IMR-90 (cell line): ENCODE measurements around the gene MYO5A. TPM values are rescaled to one million over a fixed set of nuclear protein-coding genes. Genes with fewer than 3 reads are reported as not detected.

Source experiments
- ATAC-seq: fragments of 200-7000 bp; cut with Tn5 transposase; 2 replicates; pipeline ENCODE4 v1.9.1; 2020; ENCODE audit warnings: low read depth, mild to moderate bottlenecking, moderate library complexity
- BruUV-seq: library from RNA; stranded (reverse); fragments of 400-500 nt; replicated peaks from 2 replicates; lab custom pipeline; 2021; lab: Mats Ljungman, UMichigan
- CTCF ChIA-PET: fragments of 300-600 bp; formaldehyde crosslinking; extraction: SDS; loops from one replicate; lab custom pipeline; 2021; ENCODE audit warnings: antibody characterized with exemption; lab: Yijun Ruan, JAX
- POLR2A ChIA-PET: fragments of 300-600 bp; sonication (Branson Sonifier 250); formaldehyde crosslinking; loops from one replicate; lab custom pipeline; 2022; ENCODE audit warnings: antibody characterized with exemption; ENCODE audit not compliant: unreplicated experiment; lab: Charles Lee
- DNase-seq: peaks from one replicate; pipeline ENCODE4 v3.0.0; 2013
- H2AFZ ChIP-seq: replicated peaks from 2 replicates; pipeline ENCODE3; 2013; ENCODE audit warnings: low read length, mild to moderate bottlenecking; ENCODE audit not compliant: poor library complexity
- H2AK5ac ChIP-seq: 2 replicates; pipeline ENCODE4 v1.6.1; 2013; ENCODE audit warnings: low read depth, low read length, inconsistent platforms
- H2AK9ac ChIP-seq: replicated peaks from 2 replicates; pipeline ENCODE3; 2013; ENCODE audit warnings: mild to moderate bottlenecking, low read depth, low read length, moderate library complexity; ENCODE audit not compliant: poor library complexity
- H2BK120ac ChIP-seq: 2 replicates; pipeline ENCODE4 v1.6.1; 2013; ENCODE audit warnings: low read depth, low read length, inconsistent platforms
- H2BK15ac ChIP-seq: 3 replicates; pipeline ENCODE4 v1.6.1; 2013; ENCODE audit warnings: low read depth, low read length, inconsistent platforms
- H2BK20ac ChIP-seq: 2 replicates; pipeline ENCODE4 v1.6.1; 2013; ENCODE audit warnings: low read depth, mild to moderate bottlenecking, inconsistent platforms, low read length, moderate library complexity
- H2BK5ac ChIP-seq: 2 replicates; pipeline ENCODE4 v1.6.1; 2013; ENCODE audit warnings: mild to moderate bottlenecking, low read depth, low read length, inconsistent platforms; ENCODE audit not compliant: poor library complexity, severe bottlenecking
- H3K14ac ChIP-seq: replicated peaks from 2 replicates; pipeline ENCODE4 v1.6.1; 2013; ENCODE audit warnings: low read depth, low read length, inconsistent platforms
- H3K18ac ChIP-seq: 2 replicates; pipeline ENCODE4 v1.6.1; 2013; ENCODE audit warnings: low read depth, low read length, control low read depth
- H3K23ac ChIP-seq: 2 replicates; pipeline ENCODE4 v1.6.1; 2013; ENCODE audit warnings: low read depth, low read length, inconsistent platforms
- H3K27ac ChIP-seq: 2 replicates; pipeline ENCODE4 v1.5.1; 2013; ENCODE audit warnings: mild to moderate bottlenecking, control low read depth, low read length; ENCODE audit not compliant: insufficient read depth
- H3K27me3 ChIP-seq: 2 replicates; pipeline ENCODE4 v1.6.1; 2013; ENCODE audit warnings: low read length; ENCODE audit not compliant: control insufficient read depth, insufficient read depth
- H3K36me3 ChIP-seq: 2 replicates; pipeline ENCODE4 v1.6.1; 2013; ENCODE audit warnings: low read length, mixed read lengths; ENCODE audit not compliant: control insufficient read depth, insufficient read depth
- H3K4ac ChIP-seq: 2 replicates; pipeline ENCODE4 v1.6.1; 2013; ENCODE audit warnings: low read depth, low read length, inconsistent platforms
- H3K4me1 ChIP-seq: 2 replicates; pipeline ENCODE4 v1.6.1; 2013; ENCODE audit warnings: low read length, mixed read lengths; ENCODE audit not compliant: control insufficient read depth, insufficient read depth
- H3K4me2 ChIP-seq: 2 replicates; pipeline ENCODE4 v1.6.1; 2013; ENCODE audit warnings: low read depth, mild to moderate bottlenecking, control low read depth, low read length, moderate library complexity
- H3K4me3 ChIP-seq: 2 replicates; pipeline ENCODE4 v1.5.1; 2013; ENCODE audit warnings: low read depth, mild to moderate bottlenecking, control low read depth, low read length, moderate library complexity; ENCODE audit not compliant: insufficient read depth
- H3K56ac ChIP-seq: 2 replicates; pipeline ENCODE4 v1.6.1; 2013; ENCODE audit warnings: low read length, inconsistent platforms; ENCODE audit not compliant: insufficient read depth; ENCODE audit errors: extremely low read depth
- H3K79me1 ChIP-seq, 2 experiments: 2 replicates each; pipeline ENCODE4 v1.6.1; 2013; ENCODE audit warnings: low read length in 2 of 2, inconsistent platforms in 1 of 2, low read depth in 1 of 2
- H3K9ac ChIP-seq: 2 replicates; pipeline ENCODE4 v1.6.1; 2013; ENCODE audit warnings: low read depth, low read length, control low read depth
- H3K9me1 ChIP-seq: 2 replicates; pipeline ENCODE4 v1.6.1; 2013; ENCODE audit warnings: low read length, inconsistent platforms; ENCODE audit not compliant: insufficient read depth
- H3K9me3 ChIP-seq: 2 replicates; pipeline ENCODE4 v1.6.1; 2013; ENCODE audit warnings: low read length; ENCODE audit not compliant: control insufficient read depth, insufficient read depth
- H4K20me1 ChIP-seq: 2 replicates; pipeline ENCODE4 v1.6.1; 2013; ENCODE audit warnings: low read length, inconsistent platforms; ENCODE audit not compliant: insufficient read depth
- H4K5ac ChIP-seq: 2 replicates; pipeline ENCODE4 v1.6.1; 2013; ENCODE audit warnings: mild to moderate bottlenecking, low read depth, low read length, control low read depth
- H4K8ac ChIP-seq, 2 experiments: 2 replicates each; pipeline ENCODE4 v1.6.1; 2013; ENCODE audit warnings: low read depth in 2 of 2, low read length in 2 of 2, control low read depth in 1 of 2, inconsistent platforms in 1 of 2
- H4K91ac ChIP-seq: 2 replicates; pipeline ENCODE4 v1.6.1; 2013; ENCODE audit warnings: low read depth, low read length, inconsistent platforms; ENCODE audit not compliant: insufficient read depth
- BHLHE40 ChIP-seq: fragments of 150-350 bp; IDR thresholded peaks from 2 replicates; pipeline ENCODE4 v1.6.1; 2016; ENCODE audit warnings: mild to moderate bottlenecking, low read depth, low read length
- CEBPB ChIP-seq: IDR thresholded peaks from 2 replicates; pipeline ENCODE4 v1.6.1; 2012; ENCODE audit warnings: low read depth, low read length, improper control_type of control experiment
- CHD1 ChIP-seq: IDR thresholded peaks from 2 replicates; pipeline ENCODE4 v1.6.1; 2012; ENCODE audit warnings: low read depth, low read length, improper control_type of control experiment
- FOS ChIP-seq: fragments of 150-350 bp; IDR thresholded peaks from 2 replicates; pipeline ENCODE4 v1.6.1; 2016; ENCODE audit warnings: low read depth, low read length
- MAFK ChIP-seq: IDR thresholded peaks from 2 replicates; pipeline ENCODE4 v1.6.1; 2012; ENCODE audit warnings: low read depth, low read length, improper control_type of control experiment
- MAZ ChIP-seq: IDR thresholded peaks from 2 replicates; pipeline ENCODE4 v1.6.1; 2012; ENCODE audit warnings: low read depth, mild to moderate bottlenecking, low read length, improper control_type of control experiment, moderate library complexity, borderline replicate concordance
- MXI1 ChIP-seq: IDR thresholded peaks from 2 replicates; pipeline ENCODE4 v1.6.1; 2012; ENCODE audit warnings: low read depth, mild to moderate bottlenecking, low read length, moderate library complexity, borderline replicate concordance
- NFE2L2 ChIP-seq: fragments of 150-350 bp; IDR thresholded peaks from 2 replicates; pipeline ENCODE4 v1.6.1; 2016; ENCODE audit warnings: low read depth, mild to moderate bottlenecking, low read length
- POLR2A ChIP-seq: IDR thresholded peaks from 2 replicates; pipeline ENCODE4 v1.6.1; 2012; ENCODE audit warnings: mild to moderate bottlenecking, low read depth, low read length
- RAD21 ChIP-seq: IDR thresholded peaks from 2 replicates; pipeline ENCODE4 v1.6.1; 2012; ENCODE audit warnings: low read length, improper control_type of control experiment
- RCOR1 ChIP-seq: IDR thresholded peaks from 2 replicates; pipeline ENCODE4 v1.6.1; 2012; ENCODE audit warnings: mild to moderate bottlenecking, low read length, improper control_type of control experiment; ENCODE audit not compliant: insufficient replicate concordance
- RFX5 ChIP-seq: IDR thresholded peaks from 2 replicates; pipeline ENCODE4 v1.8.0; 2012; ENCODE audit warnings: low read depth, mild to moderate bottlenecking, low read length, moderate library complexity
- SMC3 ChIP-seq: fragments of 150-350 bp; IDR thresholded peaks from 2 replicates; pipeline ENCODE4 v1.6.1; 2016; ENCODE audit warnings: low read depth, mild to moderate bottlenecking, antibody characterized with exemption, low read length, moderate library complexity
- WGBS, 2 experiments: methylation state at CpG; one replicate each; pipeline versions ENCODE4 v1.1.5 to v1.1.7; 2013; ENCODE audit warnings: missing lambda C conversion rate in 2 of 2; ENCODE audit not compliant: insufficient read length in 1 of 2; ENCODE audit errors: extremely low coverage in 2 of 2; 5-methylcytosine and 5-hydroxymethylcytosine counted together
- dilution Hi-C: fragments of 300-500 bp; cut with HindIII; formaldehyde crosslinking; loops from one replicate; pipeline ENCODE4 v1.14.3; 2018; ENCODE audit warnings: low sequenced_read_pairs; ENCODE audit not compliant: unreplicated experiment
- in situ Hi-C: fragments of 300-500 bp; cut with MboI; formaldehyde crosslinking; loops from 3 replicates; pipeline ENCODE4 v1.14.3; 2019; ENCODE audit warnings: low sequenced_read_pairs, inconsistent platforms, mixed read lengths
- intact Hi-C: fragments of 100-400 bp; cut with micrococcal nuclease; formaldehyde crosslinking; loops from 2 replicates; pipeline ENCODE4 v1.10.0; 2022
- polyA plus RNA-seq, 3 experiments: library from polyadenylated mRNA; depleted of rRNA; stranded (reverse); fragments of >200 nt; gene quantifications; 2 replicates each; pipeline ENCODE4 v1.2.3, GENCODE V29; 2012; ENCODE audit warnings: low replicate concordance in 1 of 3
- total RNA-seq: library from RNA; depleted of rRNA; stranded (reverse); fragments of >200 nt; gene quantifications from 2 replicates; pipeline ENCODE4 v1.2.3, GENCODE V29; 2012
- TF ChIP-seq, protein P1 (sequence below): fragments of 150-350 bp; IDR thresholded peaks from 2 replicates; pipeline ENCODE4 v1.6.1; 2016; ENCODE audit warnings: low read depth, mild to moderate bottlenecking, low read length, moderate library complexity, borderline replicate concordance
- TF ChIP-seq, protein P2 (sequence below): fragments of 150-350 bp; IDR thresholded peaks from 2 replicates; pipeline ENCODE4 v1.6.1; 2017; ENCODE audit warnings: mild to moderate bottlenecking, antibody characterized with exemption, low read length, low read depth

MYO5A gene
- total and polyA plus RNA-seq, 2 of the 4 experiments (the other 2 are of a cell fraction) = 19.4 to 69.2 TPM

DNA sequence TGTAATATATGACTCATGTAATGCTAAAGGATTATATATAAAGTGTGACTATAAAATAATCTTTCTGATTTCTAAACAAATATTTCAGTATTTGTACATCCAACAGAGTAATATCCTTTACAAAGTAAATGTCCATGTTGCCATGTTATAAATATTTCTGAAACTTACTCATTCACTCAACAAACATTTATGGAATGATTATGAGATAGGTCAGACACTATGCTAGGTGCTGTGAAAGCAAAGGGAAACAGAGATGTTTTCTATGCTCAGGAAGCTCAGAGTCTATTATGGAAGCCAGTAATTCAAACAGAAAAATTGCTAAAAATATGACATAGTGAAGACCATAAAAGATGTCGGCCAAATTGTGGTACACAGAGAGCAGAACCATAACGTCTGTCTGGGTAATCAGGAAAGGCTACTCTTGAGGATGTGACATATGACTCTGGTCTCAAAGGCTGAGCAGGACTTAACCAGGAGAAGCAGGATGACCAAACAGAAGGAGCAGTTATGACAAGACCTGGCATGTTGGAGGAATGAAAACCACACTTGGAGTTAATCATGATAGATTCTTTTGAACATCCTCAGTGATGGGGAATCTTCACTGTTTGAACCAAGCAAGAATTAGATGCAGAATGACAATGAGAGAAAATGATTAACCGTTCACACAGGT is 194.1 kb downstream of the MYO5A start:
- Histone ChIP-seq H3K27ac (0 out of 2 replicates have a peak overlapping the region, but pooled peaks have one; percentile 13), H3K4me1 (peaks cover 7% of the 10 kb centered on the region; the same call in 1 of the 2 replicates), H2AK9ac (no peak overlapping the region), H4K5ac (peak overlapping the region; percentile 26; the same call in 1 of the 2 replicates), H3K36me3 (peaks cover under 1% of the 10 kb centered on the region), H3K18ac (peak overlapping the region; percentile 79; the same call in 1 of the 2 replicates), H2BK15ac (peak overlapping the region; percentile 22; the same call in 1 of the 3 replicates), H2AK5ac (peak overlapping the region; percentile 74; the same call in 1 of the 2 replicates), H4K91ac (peak overlapping the region; percentile 84), H2BK120ac (peak overlapping the region; percentile 77), H3K4ac (0 out of 2 replicates have a peak overlapping the region, but pooled peaks have one; percentile 29), H3K23ac (peak overlapping the region; percentile 2; the same call in 1 of the 2 replicates), H4K20me1 (no peaks in the 10 kb centered on the region; the same call in 1 of the 2 replicates), H3K56ac (peak overlapping the region; percentile 24; the same call in 1 of the 2 replicates), H4K8ac (peak overlapping the region in 1 of 2 experiments; percentile 79; a peak in 1 of 4 replicates), H3K27me3 (no peaks in the 10 kb centered on the region), H2AFZ (no peak overlapping the region), H2BK5ac (peak overlapping the region; percentile 90), H3K4me2 (peak overlapping the region; percentile 50; the same call in 1 of the 2 replicates), H3K9me3 (no peaks in the 10 kb centered on the region), H3K4me3 (no peak overlapping the region), H3K9ac (no peak overlapping the region), H2BK20ac (peak overlapping the region; percentile 79), H3K79me1 (no peaks in the 10 kb centered on the region), H3K9me1 (peaks cover 6% of the 10 kb centered on the region), H3K14ac (peak overlapping the region; percentile 79)
- peak; percentile 49 for DNase-seq
- in situ Hi-C loops (loop anchor here (10.0 kb wide), 1 partner anchor 400 kb away; no protein-coding TSS in a partner anchor), intact Hi-C loops (loop anchor here (5.0 kb wide), 3 partner anchors 193 to 398 kb away; partner anchors contain the start of genes ARPP19 and MYO5A), dilution Hi-C loops (no loop called here)
- no TSS peak for BruUV-seq
- ChIA-PET POLR2A (no interaction called here), CTCF (interaction anchor here (1.1 kb wide), 1 partner anchor 251 kb away, joined by 3 read pairs; no protein-coding TSS in a partner anchor)
- WGBS, 2 experiments = 80% methylated on average over 1 of the region's 3 CpGs; no CpG with 5 or more reads in 1 of the 2 experiments
- peak; percentile 83 for ATAC-seq
- TF ChIP-seq POLR2A (no peak), CHD1 (no peak), RCOR1 (no peak), RAD21 (no peak), FOS (no peak), MAFK (no peak), MAZ (no peak), NFE2L2 (no peak), MXI1 (no peak), BHLHE40 (no peak), RFX5 (no peak), CEBPB (no peak), SMC3 (no peak)
- TF ChIP-seq, protein P1, sequence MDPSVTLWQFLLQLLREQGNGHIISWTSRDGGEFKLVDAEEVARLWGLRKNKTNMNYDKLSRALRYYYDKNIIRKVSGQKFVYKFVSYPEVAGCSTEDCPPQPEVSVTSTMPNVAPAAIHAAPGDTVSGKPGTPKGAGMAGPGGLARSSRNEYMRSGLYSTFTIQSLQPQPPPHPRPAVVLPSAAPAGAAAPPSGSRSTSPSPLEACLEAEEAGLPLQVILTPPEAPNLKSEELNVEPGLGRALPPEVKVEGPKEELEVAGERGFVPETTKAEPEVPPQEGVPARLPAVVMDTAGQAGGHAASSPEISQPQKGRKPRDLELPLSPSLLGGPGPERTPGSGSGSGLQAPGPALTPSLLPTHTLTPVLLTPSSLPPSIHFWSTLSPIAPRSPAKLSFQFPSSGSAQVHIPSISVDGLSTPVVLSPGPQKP = no peak
- TF ChIP-seq, protein P2, sequence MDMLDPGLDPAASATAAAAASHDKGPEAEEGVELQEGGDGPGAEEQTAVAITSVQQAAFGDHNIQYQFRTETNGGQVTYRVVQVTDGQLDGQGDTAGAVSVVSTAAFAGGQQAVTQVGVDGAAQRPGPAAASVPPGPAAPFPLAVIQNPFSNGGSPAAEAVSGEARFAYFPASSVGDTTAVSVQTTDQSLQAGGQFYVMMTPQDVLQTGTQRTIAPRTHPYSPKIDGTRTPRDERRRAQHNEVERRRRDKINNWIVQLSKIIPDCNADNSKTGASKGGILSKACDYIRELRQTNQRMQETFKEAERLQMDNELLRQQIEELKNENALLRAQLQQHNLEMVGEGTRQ = no peak
